ENCODE data around the gene FNDC3B.

Gene FNDC3B

GRCh38 chr3:172120912-172121311, 81.5 kb downstream of the FNDC3B start:
- Histone ChIP-seq H3K79me2 (ENCODE audit: low read length) (no peaks in the 10 kb centered on the region), H4K20me1 (ENCODE audit: insufficient read depth, low read length) (no peaks in the 10 kb centered on the region; the same call in 1 of the 2 replicates), H3K27ac (ENCODE audit: low read length) (no peak overlapping the region), H3K4me3 (ENCODE audit: low read length) (no peak overlapping the region), H3K9me3 (ENCODE audit: insufficient read depth, low read length) (no peaks in the 10 kb centered on the region), H3K9ac (ENCODE audit: low read length) (no peak overlapping the region), H3K36me3 (replicated peaks; ENCODE audit: low read depth, low read length) (no peaks in the 10 kb centered on the region), H3K4me2 (ENCODE audit: low read length) (no peak overlapping the region), H3K4me1 (ENCODE audit: low read length) (no peaks in the 10 kb centered on the region), H2AFZ (ENCODE audit: low read depth, low read length) (no peak overlapping the region), H3K27me3 (ENCODE audit: low read depth, low read length) (no peaks in the 10 kb centered on the region)
- TF ChIP-seq EZH2phosphoT487 (IDR thresholded peaks at IDR 0.05; ENCODE audit: low read depth), result no peak
- TF ChIP-seq CTCF (IDR thresholded peaks at IDR 0.05; ENCODE audit: low read depth, low read length), result no peak

- H3K27me3 ChIP-seq (ENCODE audit: low read depth, low read length), result no peaks in the 10 kb centered on the region
- no peaks in the 10 kb centered on the region for H3K9me3 ChIP-seq (ENCODE audit: insufficient read depth, low read length)
- no peaks in the 10 kb centered on the region; the same call in 1 of the 2 replicates for H4K20me1 ChIP-seq (ENCODE audit: insufficient read depth, low read length)
- no peak overlapping the region for H3K9ac ChIP-seq (ENCODE audit: low read length)
- H3K4me3 ChIP-seq (ENCODE audit: low read length), result no peak overlapping the region
- H3K4me2 ChIP-seq (ENCODE audit: low read length), result no peak overlapping the region
- H3K27ac ChIP-seq (ENCODE audit: low read length), result no peak overlapping the region
- no peak overlapping the region for H2AFZ ChIP-seq (ENCODE audit: low read depth, low read length)
- H3K36me3 ChIP-seq (replicated peaks; ENCODE audit: low read depth, low read length), result no peaks in the 10 kb centered on the region
- TF ChIP-seq EZH2phosphoT487 (IDR thresholded peaks at IDR 0.05; ENCODE audit: low read depth) (no peak), CTCF (IDR thresholded peaks at IDR 0.05; ENCODE audit: low read depth, low read length) (no peak)
- H3K79me2 ChIP-seq (ENCODE audit: low read length), result no peaks in the 10 kb centered on the region
- no peaks in the 10 kb centered on the region for H3K4me1 ChIP-seq (ENCODE audit: low read length)
Measured at GRCh38 chr3:172121981-172122380, 82.6 kb downstream of the FNDC3B start.

GRCh38 chr3:172124271-172124670, 84.9 kb downstream of the FNDC3B start:
- Histone ChIP-seq H3K79me2 (ENCODE audit: low read length) (no peaks in the 10 kb centered on the region), H2AFZ (ENCODE audit: low read depth, low read length) (no peak overlapping the region), H3K4me1 (ENCODE audit: low read length) (no peaks in the 10 kb centered on the region), H3K27me3 (ENCODE audit: low read depth, low read length) (no peaks in the 10 kb centered on the region), H3K9me3 (ENCODE audit: insufficient read depth, low read length) (no peaks in the 10 kb centered on the region), H3K36me3 (replicated peaks; ENCODE audit: low read depth, low read length) (no peaks in the 10 kb centered on the region), H3K27ac (ENCODE audit: low read length) (no peak overlapping the region), H3K9ac (ENCODE audit: low read length) (no peak overlapping the region), H4K20me1 (ENCODE audit: insufficient read depth, low read length) (peaks cover 3% of the 10 kb centered on the region; the same call in 1 of the 2 replicates), H3K4me2 (ENCODE audit: low read length) (no peak overlapping the region), H3K4me3 (ENCODE audit: low read length) (no peak overlapping the region)
- TF ChIP-seq CTCF (IDR thresholded peaks at IDR 0.05; ENCODE audit: low read depth, low read length) (no peak), EZH2phosphoT487 (IDR thresholded peaks at IDR 0.05; ENCODE audit: low read depth) (no peak)

DNA sequence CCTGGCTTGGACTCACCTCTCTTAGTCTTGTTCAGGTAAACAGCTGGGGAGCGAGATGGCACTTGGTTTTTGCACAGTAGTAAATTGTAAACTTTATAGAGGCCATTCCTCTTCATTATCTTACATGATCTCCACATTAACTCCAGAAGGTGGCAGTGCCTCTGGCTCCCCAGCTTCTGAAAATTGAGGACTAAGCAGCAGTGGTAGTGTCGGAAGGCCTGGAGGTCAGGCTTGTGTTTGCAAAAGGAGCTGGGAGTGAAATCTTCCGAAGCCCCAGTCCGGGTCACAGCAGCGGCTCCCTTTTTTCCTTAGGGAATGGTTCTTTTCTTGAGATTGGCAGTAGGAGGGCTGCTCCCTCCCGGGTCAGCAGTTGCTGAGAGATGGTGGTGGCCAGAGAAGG, 85.7 kb downstream of the FNDC3B start:
- Histone ChIP-seq H3K4me1 (ENCODE audit: low read length) (no peaks in the 10 kb centered on the region), H3K9ac (ENCODE audit: low read length) (no peak overlapping the region), H3K4me2 (ENCODE audit: low read length) (no peak overlapping the region), H3K27ac (ENCODE audit: low read length) (no peak overlapping the region), H3K79me2 (ENCODE audit: low read length) (no peaks in the 10 kb centered on the region), H2AFZ (ENCODE audit: low read depth, low read length) (no peak overlapping the region), H3K9me3 (ENCODE audit: insufficient read depth, low read length) (no peaks in the 10 kb centered on the region), H4K20me1 (ENCODE audit: insufficient read depth, low read length) (peaks cover 5% of the 10 kb centered on the region; the same call in 1 of the 2 replicates), H3K36me3 (replicated peaks; ENCODE audit: low read depth, low read length) (no peaks in the 10 kb centered on the region), H3K4me3 (ENCODE audit: low read length) (no peak overlapping the region), H3K27me3 (ENCODE audit: low read depth, low read length) (no peaks in the 10 kb centered on the region)
- no peak for TF ChIP-seq CTCF (IDR thresholded peaks at IDR 0.05; ENCODE audit: low read depth, low read length)

All from OCI-LY3 (cell line).